Ishikawa (cell line): ENCODE data around the gene LARP6.

Experiments
- CEBPB ChIP-seq: IDR thresholded peaks from 2 replicates; pipeline ENCODE4 v1.6.1; 2012
- CREB1 ChIP-seq: IDR thresholded peaks from 2 replicates; pipeline ENCODE4 v1.6.1; 2012; ENCODE audit warnings: low read depth
- EGR1 ChIP-seq: IDR thresholded peaks from 2 replicates; pipeline ENCODE4 v1.6.1; 2012
- EP300 ChIP-seq: IDR thresholded peaks from 2 replicates; pipeline ENCODE4 v1.6.1; 2012; ENCODE audit warnings: borderline replicate concordance
- FOXM1 ChIP-seq: IDR thresholded peaks from 2 replicates; pipeline ENCODE4 v1.6.1; 2012; ENCODE audit warnings: low read depth, borderline replicate concordance
- NFIC ChIP-seq: IDR thresholded peaks from 2 replicates; pipeline ENCODE4 v1.6.1; 2012
- RAD21 ChIP-seq: IDR thresholded peaks from 2 replicates; pipeline ENCODE4 v1.6.1; 2012; ENCODE audit warnings: low read depth
- TAF1 ChIP-seq: IDR thresholded peaks from 2 replicates; pipeline ENCODE4 v1.6.1; 2012; ENCODE audit warnings: low read depth, mild to moderate bottlenecking
- TCF12 ChIP-seq: IDR thresholded peaks from 2 replicates; pipeline ENCODE4 v1.6.1; 2012; ENCODE audit warnings: low read depth
- TEAD4 ChIP-seq: IDR thresholded peaks from 2 replicates; pipeline ENCODE4 v1.6.1; 2012
- YY1 ChIP-seq: IDR thresholded peaks from 2 replicates; pipeline ENCODE4 v1.6.1; 2012; ENCODE audit warnings: low read depth
- ZBTB7A ChIP-seq: IDR thresholded peaks from 2 replicates; pipeline ENCODE4 v1.6.1; 2012; ENCODE audit warnings: low read depth
- TF ChIP-seq, protein P1 (sequence below): IDR thresholded peaks from 2 replicates; pipeline ENCODE4 v1.6.1; 2012; ENCODE audit warnings: low read depth, mild to moderate bottlenecking
- TF ChIP-seq, protein P2 (sequence below): IDR thresholded peaks from 2 replicates; pipeline ENCODE4 v1.6.1; 2012
- TF ChIP-seq, protein P3 (sequence below): IDR thresholded peaks from 2 replicates; pipeline ENCODE4 v1.6.1; 2012

Gene LARP6

DNA sequence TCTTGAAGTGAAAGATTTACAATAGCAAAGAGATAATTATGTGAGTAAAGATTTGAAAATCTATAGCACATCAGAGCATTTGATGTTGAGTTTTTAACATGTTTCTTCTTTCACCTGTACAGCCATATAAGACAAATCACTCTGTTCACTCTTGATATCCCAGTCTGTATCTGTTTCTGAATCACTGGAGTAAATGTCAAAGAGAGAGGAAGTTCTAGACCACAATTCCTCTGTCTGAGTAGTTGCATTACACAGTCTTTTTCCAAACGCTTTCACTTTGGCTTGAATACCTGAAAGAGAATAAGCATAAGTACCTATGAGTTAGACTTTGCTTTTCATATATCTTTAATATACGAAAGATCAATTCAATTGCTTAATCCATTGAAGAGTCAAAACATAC is 28.4 kb upstream of the LARP6 start:
- TF ChIP-seq CREB1, result no peak
- TF ChIP-seq, protein P1, sequence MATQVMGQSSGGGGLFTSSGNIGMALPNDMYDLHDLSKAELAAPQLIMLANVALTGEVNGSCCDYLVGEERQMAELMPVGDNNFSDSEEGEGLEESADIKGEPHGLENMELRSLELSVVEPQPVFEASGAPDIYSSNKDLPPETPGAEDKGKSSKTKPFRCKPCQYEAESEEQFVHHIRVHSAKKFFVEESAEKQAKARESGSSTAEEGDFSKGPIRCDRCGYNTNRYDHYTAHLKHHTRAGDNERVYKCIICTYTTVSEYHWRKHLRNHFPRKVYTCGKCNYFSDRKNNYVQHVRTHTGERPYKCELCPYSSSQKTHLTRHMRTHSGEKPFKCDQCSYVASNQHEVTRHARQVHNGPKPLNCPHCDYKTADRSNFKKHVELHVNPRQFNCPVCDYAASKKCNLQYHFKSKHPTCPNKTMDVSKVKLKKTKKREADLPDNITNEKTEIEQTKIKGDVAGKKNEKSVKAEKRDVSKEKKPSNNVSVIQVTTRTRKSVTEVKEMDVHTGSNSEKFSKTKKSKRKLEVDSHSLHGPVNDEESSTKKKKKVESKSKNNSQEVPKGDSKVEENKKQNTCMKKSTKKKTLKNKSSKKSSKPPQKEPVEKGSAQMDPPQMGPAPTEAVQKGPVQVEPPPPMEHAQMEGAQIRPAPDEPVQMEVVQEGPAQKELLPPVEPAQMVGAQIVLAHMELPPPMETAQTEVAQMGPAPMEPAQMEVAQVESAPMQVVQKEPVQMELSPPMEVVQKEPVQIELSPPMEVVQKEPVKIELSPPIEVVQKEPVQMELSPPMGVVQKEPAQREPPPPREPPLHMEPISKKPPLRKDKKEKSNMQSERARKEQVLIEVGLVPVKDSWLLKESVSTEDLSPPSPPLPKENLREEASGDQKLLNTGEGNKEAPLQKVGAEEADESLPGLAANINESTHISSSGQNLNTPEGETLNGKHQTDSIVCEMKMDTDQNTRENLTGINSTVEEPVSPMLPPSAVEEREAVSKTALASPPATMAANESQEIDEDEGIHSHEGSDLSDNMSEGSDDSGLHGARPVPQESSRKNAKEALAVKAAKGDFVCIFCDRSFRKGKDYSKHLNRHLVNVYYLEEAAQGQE, result no peak
- no peak for TF ChIP-seq CEBPB
- no peak for TF ChIP-seq FOXM1
- TF ChIP-seq, protein P2, sequence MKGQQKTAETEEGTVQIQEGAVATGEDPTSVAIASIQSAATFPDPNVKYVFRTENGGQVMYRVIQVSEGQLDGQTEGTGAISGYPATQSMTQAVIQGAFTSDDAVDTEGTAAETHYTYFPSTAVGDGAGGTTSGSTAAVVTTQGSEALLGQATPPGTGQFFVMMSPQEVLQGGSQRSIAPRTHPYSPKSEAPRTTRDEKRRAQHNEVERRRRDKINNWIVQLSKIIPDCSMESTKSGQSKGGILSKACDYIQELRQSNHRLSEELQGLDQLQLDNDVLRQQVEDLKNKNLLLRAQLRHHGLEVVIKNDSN, result no peak
- TF ChIP-seq TCF12, result no peak
- no peak for TF ChIP-seq RAD21
- TF ChIP-seq ZBTB7A, result no peak
- TF ChIP-seq EGR1, result no peak
- TF ChIP-seq, protein P3, sequence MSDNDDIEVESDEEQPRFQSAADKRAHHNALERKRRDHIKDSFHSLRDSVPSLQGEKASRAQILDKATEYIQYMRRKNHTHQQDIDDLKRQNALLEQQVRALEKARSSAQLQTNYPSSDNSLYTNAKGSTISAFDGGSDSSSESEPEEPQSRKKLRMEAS, result no peak
- TF ChIP-seq NFIC, result no peak
- TF ChIP-seq TEAD4, result no peak
- TF ChIP-seq TAF1, result no peak
- no peak for TF ChIP-seq EP300
- TF ChIP-seq YY1, result no peak

DNA sequence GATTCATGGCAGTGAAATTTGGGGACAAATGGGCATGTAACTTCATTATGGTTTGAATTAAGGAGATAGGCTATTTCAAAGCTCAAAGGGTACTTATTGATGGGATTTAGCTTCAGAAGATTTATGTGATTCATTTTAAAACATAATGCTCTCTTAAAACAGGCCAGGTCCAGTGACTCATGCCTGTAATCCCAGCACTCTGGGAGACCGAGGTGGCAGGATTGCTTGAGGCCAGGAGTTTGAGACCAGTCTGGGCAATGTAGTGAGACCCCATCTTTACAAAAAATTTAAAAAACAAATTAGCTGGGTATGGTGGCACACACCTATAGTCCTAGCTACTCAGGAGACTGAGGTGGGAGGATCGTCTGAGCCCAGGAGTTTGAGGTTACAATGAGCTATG is 26.8 kb upstream of the LARP6 start:
- TF ChIP-seq CREB1, result no peak
- TF ChIP-seq TAF1, result no peak
- TF ChIP-seq, protein P1, result no peak
- TF ChIP-seq TCF12, result no peak
- TF ChIP-seq, protein P2, result no peak

DNA sequence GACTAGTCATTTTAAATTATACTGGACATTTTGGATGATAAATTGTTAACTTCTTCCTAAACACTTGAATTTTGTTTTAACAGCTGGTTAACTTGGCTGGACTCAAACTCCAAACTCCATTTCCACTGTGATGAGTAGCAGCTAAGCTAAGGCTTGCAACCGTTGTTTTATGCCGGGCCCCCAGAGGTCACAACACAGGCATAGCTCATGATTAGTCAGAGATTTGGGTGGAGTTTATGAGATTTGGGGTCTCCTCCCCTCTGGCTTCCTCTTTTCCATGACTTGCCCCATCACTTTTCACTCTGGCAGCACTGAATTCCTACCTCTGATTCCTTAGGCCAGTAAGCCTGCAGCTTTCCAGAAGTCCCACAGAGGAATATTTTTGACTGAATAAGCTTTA is 25.4 kb upstream of the LARP6 start:
- TF ChIP-seq TEAD4 (no peak), EGR1 (no peak), NFIC (no peak), CREB1 (no peak), TAF1 (no peak)

DNA sequence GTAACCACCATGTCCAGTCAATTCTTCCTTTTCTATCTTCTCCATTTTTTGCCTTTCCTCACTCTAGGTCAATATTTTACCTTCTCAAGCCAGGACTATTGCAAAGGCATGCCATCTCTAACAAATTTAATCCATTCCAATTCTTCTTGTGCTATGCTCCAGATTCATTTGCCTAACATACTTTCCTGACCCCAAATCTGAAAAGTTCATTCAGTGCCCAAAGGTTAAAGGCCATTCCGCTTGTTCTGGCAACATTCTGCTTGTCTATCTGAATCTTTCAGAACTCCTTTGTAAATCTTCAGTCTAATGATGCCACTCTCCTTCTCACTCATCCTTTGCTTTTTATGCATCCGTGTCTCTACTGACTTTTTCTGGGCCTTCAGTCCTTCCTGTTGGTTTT is 22.7 kb upstream of the LARP6 start:
- TF ChIP-seq, protein P2, result no peak
- TF ChIP-seq ZBTB7A (no peak), YY1 (no peak), FOXM1 (no peak), TAF1 (no peak), TCF12 (no peak), RAD21 (no peak), CEBPB (no peak), TEAD4 (no peak), NFIC (no peak), EP300 (no peak), EGR1 (no peak), CREB1 (no peak)
- TF ChIP-seq, protein P1, result no peak
- TF ChIP-seq, protein P3, result no peak

DNA sequence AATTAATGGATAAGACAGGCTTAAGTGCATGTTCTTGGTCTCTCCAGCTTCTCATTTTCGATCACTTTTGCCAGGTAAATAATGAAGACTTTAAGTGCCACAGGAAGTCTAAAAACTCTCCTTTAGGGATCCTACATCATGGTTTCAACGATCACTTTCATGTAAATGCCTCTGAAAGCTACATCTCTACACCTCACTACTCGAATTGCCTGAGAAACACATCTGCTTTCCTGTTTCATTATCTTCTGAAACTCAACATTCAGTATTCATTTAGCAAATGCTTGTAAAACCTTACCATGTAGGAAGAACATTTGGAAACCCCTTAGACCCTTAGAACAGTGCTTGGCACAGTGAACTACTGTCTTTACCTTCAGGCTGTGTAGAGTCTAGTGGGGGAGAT is 22.1 kb upstream of the LARP6 start:
- TF ChIP-seq CEBPB (no peak), CREB1 (no peak), RAD21 (no peak), TAF1 (no peak), ZBTB7A (no peak), EP300 (no peak), FOXM1 (no peak), NFIC (no peak)
- TF ChIP-seq, protein P1, result no peak
- TF ChIP-seq, protein P2, result no peak
- TF ChIP-seq, protein P3, result no peak
